CD4-positive, alpha-beta T cell (primary cell): ENCODE data around the gene PLCD1. TPM values are rescaled to one million over a fixed set of nuclear protein-coding genes. Genes with fewer than 3 reads are reported as not detected.

Experiments used
- ATAC-seq: fragments of 200-7000 bp; cut with Tn5 transposase; one replicate; pipeline ENCODE4 v1.10.0; 2022; ENCODE audit warnings: mild to moderate bottlenecking; ENCODE audit not compliant: poor library complexity
- CTCF ChIA-PET: fragments of 350-600 bp; sonication (Branson Sonifier 250); formaldehyde crosslinking; loops from one replicate; lab custom pipeline; 2021; ENCODE audit warnings: antibody characterized with exemption, inconsistent platforms; lab: Charles Lee
- POLR2A ChIA-PET: fragments of 350-600 bp; sonication (Branson Sonifier 250); formaldehyde crosslinking; loops from one replicate; lab custom pipeline; 2021; ENCODE audit warnings: antibody characterized with exemption, inconsistent platforms; lab: Charles Lee
- DNase-seq, 14 experiments: peaks; one replicate each; pipeline ENCODE4 v3.0.0-alpha.2; 2013 to 2020; ENCODE audit warnings: mixed read lengths in 2 of 14
- H3K27ac ChIP-seq, 2 donors: one replicate each; pipeline versions ENCODE4 v1.5.1 to v1.7.0; 2013; ENCODE audit warnings: low read length in 2 of 2, low read depth in 1 of 2, mild to moderate bottlenecking in 1 of 2
- H3K27me3 ChIP-seq, 2 experiments: 1 replicate in 1 of 2; 2 replicates in 1 of 2; pipeline versions ENCODE4 v1.6.1 to v1.7.0; 2013; ENCODE audit warnings: low read length in 2 of 2, control low read depth in 1 of 2, mild to moderate bottlenecking in 1 of 2, moderate library complexity in 1 of 2; ENCODE audit not compliant: insufficient read depth in 2 of 2, control insufficient read depth in 1 of 2
- H3K36me3 ChIP-seq: one replicate; pipeline ENCODE4 v1.6.1; 2013; ENCODE audit warnings: low read length, control low read depth; ENCODE audit not compliant: insufficient read depth
- H3K4me1 ChIP-seq: one replicate; pipeline ENCODE4 v1.6.1; 2013; ENCODE audit warnings: low read length, control low read depth; ENCODE audit not compliant: insufficient read depth
- H3K4me3 ChIP-seq: one replicate; pipeline ENCODE4 v1.5.1; 2013; ENCODE audit warnings: mild to moderate bottlenecking, low read length, moderate library complexity
- H3K9me3 ChIP-seq, 2 experiments: 1 replicate in 1 of 2; 2 replicates in 1 of 2; pipeline versions ENCODE4 v1.6.1 to v1.7.0; 2013; ENCODE audit warnings: low read length in 2 of 2, mild to moderate bottlenecking in 2 of 2, control low read depth in 1 of 2, moderate library complexity in 1 of 2; ENCODE audit not compliant: control insufficient read depth in 1 of 2, insufficient read depth in 1 of 2
- H3K27ac Mint-ChIP-seq: one replicate; pipeline ENCODE4 v1.8.0; 2020; ENCODE audit warnings: mixed read lengths
- H3K27me3 Mint-ChIP-seq: one replicate; pipeline ENCODE4 v1.8.0; 2021; ENCODE audit warnings: mixed read lengths
- H3K36me3 Mint-ChIP-seq: one replicate; pipeline ENCODE4 v1.8.0; 2021; ENCODE audit warnings: low read depth, mixed read lengths
- H3K4me1 Mint-ChIP-seq: one replicate; pipeline ENCODE4 v1.8.0; 2021; ENCODE audit warnings: low read depth, mixed read lengths
- H3K4me3 Mint-ChIP-seq: one replicate; pipeline ENCODE4 v1.8.0; 2020; ENCODE audit warnings: mild to moderate bottlenecking, mixed read lengths
- H3K9me3 Mint-ChIP-seq: one replicate; pipeline ENCODE4 v1.8.0; 2020; ENCODE audit warnings: mixed read lengths
- intact Hi-C, 2 experiments: fragments of 100-400 bp; cut with DNase I in 1 of 2; cut with micrococcal nuclease in 1 of 2; formaldehyde crosslinking; loops; one replicate each; pipeline versions ENCODE4 v1.15.1 to v1.9.0; 2023 to 2025; cut with DNase I, micrococcal nuclease
- total RNA-seq, 174 experiments: library from RNA in 2 of 174; stranded (reverse) in 2 of 174; gene quantifications; one replicate each; pipeline ENCODE4 v1.2.3 and lab custom pipeline; 2021 to 2026
- TF ChIP-seq, protein P1 (sequence below): fragments of 200-600 bp; IDR thresholded peaks from one replicate; pipeline ENCODE4 v1.8.0; 2022; ENCODE audit warnings: antibody characterized with exemption, mild to moderate bottlenecking

PLCD1 gene
- total RNA-seq, 2 experiments from 2014 or later, result 67.0 to 69.8 TPM

DNA sequence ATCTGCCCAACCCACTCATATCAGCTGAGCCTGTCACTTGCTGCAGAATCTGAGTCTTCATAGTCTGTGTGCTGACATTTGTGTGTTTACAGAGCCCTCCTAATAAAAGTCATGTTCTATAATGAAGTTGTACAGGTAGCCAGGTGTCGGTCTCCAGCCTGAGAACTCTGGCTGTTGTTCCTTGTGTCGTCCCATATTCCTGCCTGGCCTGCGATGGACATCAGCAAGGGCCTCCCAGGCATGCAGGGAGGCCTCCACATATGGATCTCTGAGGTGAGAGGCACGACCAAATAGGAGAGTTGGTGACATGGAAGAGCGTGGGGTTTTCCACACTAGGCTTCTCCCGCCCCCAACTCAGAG, 36.0 kb downstream of the PLCD1 start:
- intact Hi-C loops, result no loop called here
- H3K36me3 ChIP-seq, result peaks cover 17% of the 10 kb centered on the region
- no peaks in the 10 kb centered on the region for H3K9me3 ChIP-seq
- peak overlapping the region; percentile 67 to 69 for H3K27ac ChIP-seq
- TF ChIP-seq, protein P1, sequence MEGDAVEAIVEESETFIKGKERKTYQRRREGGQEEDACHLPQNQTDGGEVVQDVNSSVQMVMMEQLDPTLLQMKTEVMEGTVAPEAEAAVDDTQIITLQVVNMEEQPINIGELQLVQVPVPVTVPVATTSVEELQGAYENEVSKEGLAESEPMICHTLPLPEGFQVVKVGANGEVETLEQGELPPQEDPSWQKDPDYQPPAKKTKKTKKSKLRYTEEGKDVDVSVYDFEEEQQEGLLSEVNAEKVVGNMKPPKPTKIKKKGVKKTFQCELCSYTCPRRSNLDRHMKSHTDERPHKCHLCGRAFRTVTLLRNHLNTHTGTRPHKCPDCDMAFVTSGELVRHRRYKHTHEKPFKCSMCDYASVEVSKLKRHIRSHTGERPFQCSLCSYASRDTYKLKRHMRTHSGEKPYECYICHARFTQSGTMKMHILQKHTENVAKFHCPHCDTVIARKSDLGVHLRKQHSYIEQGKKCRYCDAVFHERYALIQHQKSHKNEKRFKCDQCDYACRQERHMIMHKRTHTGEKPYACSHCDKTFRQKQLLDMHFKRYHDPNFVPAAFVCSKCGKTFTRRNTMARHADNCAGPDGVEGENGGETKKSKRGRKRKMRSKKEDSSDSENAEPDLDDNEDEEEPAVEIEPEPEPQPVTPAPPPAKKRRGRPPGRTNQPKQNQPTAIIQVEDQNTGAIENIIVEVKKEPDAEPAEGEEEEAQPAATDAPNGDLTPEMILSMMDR, result no peak
- ATAC-seq (no peak), DNase-seq (no peak)
- H3K27me3 Mint-ChIP-seq, result no peaks in the 10 kb centered on the region
- no peaks in the 10 kb centered on the region for H3K9me3 Mint-ChIP-seq
- peaks cover 38% of the 10 kb centered on the region for H3K36me3 Mint-ChIP-seq
- H3K4me3 Mint-ChIP-seq, result peak overlapping the region; percentile 97
- CTCF ChIA-PET, result interaction anchor here (1.0 kb wide), 1 partner anchor 18 kb away, joined by 3 read pairs; no protein-coding TSS in a partner anchor
- peaks cover 48% of the 10 kb centered on the region for H3K4me1 ChIP-seq
- no peaks in the 10 kb centered on the region for H3K27me3 ChIP-seq
- peaks cover 51% of the 10 kb centered on the region for H3K4me1 Mint-ChIP-seq
- peak overlapping the region; percentile 69 for H3K4me3 ChIP-seq
- POLR2A ChIA-PET, result no interaction called here
- H3K27ac Mint-ChIP-seq, result peak overlapping the region; percentile 95

DNA sequence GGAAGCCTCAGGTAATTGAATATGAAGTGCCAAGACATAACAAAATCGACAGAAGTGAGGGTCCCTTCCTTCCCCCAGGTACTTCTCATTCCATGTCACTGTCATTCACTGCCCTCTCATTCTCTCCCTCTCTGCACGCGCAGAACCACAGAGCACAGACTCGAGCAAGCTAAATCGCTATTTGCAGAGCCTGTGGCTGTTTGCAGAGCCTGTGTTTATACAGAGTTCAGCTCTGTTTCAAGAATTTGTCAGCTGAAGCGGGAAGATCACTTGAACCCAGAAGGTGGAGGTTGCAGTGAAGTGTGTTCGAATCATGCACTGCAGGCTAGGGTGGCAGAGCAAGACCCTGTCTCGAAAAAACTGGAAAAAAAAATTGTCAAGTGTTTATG, 36.4 kb downstream of the PLCD1 start:
- Mint-ChIP-seq H3K4me3 (peak overlapping the region; percentile 97), H3K36me3 (peaks cover 34% of the 10 kb centered on the region), H3K27me3 (no peaks in the 10 kb centered on the region), H3K27ac (peak overlapping the region; percentile 95), H3K4me1 (peaks cover 51% of the 10 kb centered on the region), H3K9me3 (no peaks in the 10 kb centered on the region)
- ChIA-PET CTCF (interaction anchor here (1.0 kb wide), 1 partner anchor 18 kb away, joined by 3 read pairs; no protein-coding TSS in a partner anchor), POLR2A (no interaction called here)
- ATAC-seq, result no peak
- DNase-seq, result peak in 1 of 14 experiments; percentile 15
- H3K9me3 ChIP-seq, result no peaks in the 10 kb centered on the region
- H3K4me3 ChIP-seq, result no peak overlapping the region
- peaks cover 17% of the 10 kb centered on the region for H3K36me3 ChIP-seq
- H3K4me1 ChIP-seq, result peaks cover 45% of the 10 kb centered on the region
- intact Hi-C loops, result no loop called here
- TF ChIP-seq, protein P1, result no peak
- peak overlapping the region in 1 of 2 donors; percentile 67 for H3K27ac ChIP-seq
- H3K27me3 ChIP-seq, result no peaks in the 10 kb centered on the region

DNA sequence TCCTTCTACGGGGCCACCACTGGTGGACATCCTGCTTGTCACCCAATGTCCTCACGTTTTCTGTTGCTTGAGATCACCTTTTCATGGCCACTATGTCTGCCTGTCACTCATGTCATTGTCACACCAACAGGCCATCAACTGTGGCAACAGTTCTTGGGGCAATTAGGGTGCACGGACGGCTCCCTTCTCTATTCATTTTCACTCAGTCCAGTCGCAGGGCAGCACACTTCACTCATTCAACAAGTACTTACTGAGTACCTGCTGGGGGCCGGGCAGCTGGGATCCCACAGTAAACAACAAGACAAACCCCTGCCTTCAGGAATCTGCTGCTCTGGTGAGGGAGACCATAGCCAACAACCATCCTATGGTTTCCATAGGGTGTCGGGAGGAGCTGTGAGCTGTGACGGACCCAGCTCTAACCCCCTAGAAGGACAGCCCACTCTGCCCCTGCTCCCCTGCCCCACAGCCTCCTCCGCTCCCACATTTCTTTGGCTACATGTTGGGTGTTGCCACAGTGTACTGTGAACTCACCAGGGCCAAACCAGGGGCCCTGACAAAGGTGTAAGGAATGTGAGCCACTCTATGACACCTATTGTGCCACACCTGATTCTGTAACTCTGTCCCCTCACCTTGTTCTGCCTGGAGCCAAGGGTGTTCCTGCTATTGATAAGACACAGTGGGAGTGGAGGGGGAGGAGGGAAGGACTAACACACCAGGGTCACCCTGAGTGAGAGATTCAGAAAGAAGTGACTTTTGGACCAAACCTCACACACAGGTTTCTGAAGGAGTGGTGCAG, 37.0 kb downstream of the PLCD1 start:
- Mint-ChIP-seq H3K9me3 (no peaks in the 10 kb centered on the region), H3K27ac (peak overlapping the region; percentile 95), H3K4me1 (peaks cover 49% of the 10 kb centered on the region), H3K27me3 (no peaks in the 10 kb centered on the region), H3K36me3 (peaks cover 34% of the 10 kb centered on the region), H3K4me3 (peak overlapping the region; percentile 97)
- intact Hi-C loops, result no loop called here
- Histone ChIP-seq H3K4me3 (no peak overlapping the region), H3K4me1 (peaks cover 40% of the 10 kb centered on the region), H3K27me3 (no peaks in the 10 kb centered on the region), H3K9me3 (no peaks in the 10 kb centered on the region), H3K36me3 (peaks cover 14% of the 10 kb centered on the region), H3K27ac (no peak overlapping the region)
- DNase-seq (no peak), ATAC-seq (no peak)
- ChIA-PET POLR2A (no interaction called here), CTCF (interaction anchor here (1.0 kb wide), 1 partner anchor 17 kb away, joined by 3 read pairs; no protein-coding TSS in a partner anchor)
- TF ChIP-seq, protein P1, result no peak
